G401.6 (cell line): ENCODE results near the gene NAT16.

Experiments
- FAIRE-seq: peaks from 2 replicates; lab custom pipeline; 2012; peaks lifted over from hg19 to GRCh38; lab: Jason Lieb, UNC

NAT16 gene

GRCh38 chr7:101170617-101171441, 9.3 kb downstream of the NAT16 start:
- no peak for FAIRE-seq

GRCh38 chr7:101169838-101170551, 10.1 kb downstream of the NAT16 start:
- no peak for FAIRE-seq

DNA sequence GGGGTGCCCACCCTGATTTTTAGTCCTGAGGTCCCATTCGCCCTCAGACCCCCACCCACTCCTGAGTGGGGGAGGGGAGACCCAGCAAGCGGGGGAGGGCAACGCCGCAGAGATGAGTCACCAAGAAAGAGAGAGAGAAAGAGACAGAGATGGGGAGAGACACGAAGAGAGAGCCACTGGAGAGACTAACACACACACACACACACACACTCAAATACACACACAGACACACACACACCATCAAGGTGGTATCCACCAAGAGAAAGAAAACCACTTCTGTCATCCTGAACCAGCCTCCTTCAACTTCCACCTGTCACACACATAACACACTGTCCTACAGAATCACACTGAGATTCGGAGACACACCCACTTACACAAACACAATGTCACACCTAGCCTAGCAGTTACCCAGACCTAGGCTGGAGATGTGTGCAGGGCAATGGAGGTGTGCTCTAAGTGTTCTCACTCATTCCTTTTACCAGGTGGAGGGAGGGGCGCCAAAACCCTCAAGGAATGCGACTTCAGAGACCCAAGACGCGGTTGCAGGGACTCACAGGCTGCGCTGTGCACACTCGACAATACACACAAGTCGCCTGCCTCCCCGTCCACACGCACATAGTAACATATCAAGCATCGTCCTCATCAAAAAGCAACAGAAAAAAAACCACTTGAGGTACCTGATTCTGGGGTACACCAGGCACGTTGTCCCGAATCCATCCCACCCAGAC, 10.8 kb downstream of the NAT16 start:
- FAIRE-seq, result no peak

- FAIRE-seq, result no peak
Measured at GRCh38 chr7:101168412-101169049, 11.6 kb downstream of the NAT16 start.

DNA sequence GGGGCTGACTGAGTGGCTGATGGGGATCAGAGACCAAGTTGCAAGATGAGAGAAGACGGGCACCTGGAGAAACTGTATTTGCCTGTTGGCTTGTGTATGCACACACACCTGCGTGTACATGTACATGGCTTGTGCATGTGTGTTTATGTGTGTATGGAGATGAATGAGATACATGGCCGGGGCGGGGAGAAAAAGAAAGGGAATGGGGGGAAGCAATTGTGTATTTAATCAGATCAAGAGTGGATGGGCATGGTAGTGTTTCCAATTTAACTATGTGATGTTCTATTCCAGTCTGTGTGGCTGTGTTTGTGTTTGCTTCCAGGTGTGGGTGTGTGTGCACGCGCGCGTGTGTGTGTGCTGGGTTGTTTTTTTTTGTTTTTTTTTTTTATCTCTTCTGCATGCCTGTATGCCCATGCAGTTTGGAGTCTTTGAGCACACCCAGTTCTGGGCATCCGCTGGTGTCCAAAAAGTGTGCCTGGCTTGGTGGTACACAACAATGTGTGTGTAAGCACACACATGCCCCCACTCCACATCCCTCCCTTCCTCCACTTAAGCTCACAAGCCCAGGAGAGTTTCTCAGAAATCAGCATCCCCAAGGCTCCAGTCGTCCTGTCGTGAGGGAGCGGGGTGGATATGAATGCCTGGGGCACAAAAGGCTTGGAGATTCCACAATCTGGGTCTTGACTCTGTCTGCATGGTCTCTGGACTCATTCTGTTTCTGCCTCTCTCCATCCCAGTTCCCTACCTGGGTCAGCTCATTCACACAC, 12.3 kb downstream of the NAT16 start:
- no peak for FAIRE-seq

DNA sequence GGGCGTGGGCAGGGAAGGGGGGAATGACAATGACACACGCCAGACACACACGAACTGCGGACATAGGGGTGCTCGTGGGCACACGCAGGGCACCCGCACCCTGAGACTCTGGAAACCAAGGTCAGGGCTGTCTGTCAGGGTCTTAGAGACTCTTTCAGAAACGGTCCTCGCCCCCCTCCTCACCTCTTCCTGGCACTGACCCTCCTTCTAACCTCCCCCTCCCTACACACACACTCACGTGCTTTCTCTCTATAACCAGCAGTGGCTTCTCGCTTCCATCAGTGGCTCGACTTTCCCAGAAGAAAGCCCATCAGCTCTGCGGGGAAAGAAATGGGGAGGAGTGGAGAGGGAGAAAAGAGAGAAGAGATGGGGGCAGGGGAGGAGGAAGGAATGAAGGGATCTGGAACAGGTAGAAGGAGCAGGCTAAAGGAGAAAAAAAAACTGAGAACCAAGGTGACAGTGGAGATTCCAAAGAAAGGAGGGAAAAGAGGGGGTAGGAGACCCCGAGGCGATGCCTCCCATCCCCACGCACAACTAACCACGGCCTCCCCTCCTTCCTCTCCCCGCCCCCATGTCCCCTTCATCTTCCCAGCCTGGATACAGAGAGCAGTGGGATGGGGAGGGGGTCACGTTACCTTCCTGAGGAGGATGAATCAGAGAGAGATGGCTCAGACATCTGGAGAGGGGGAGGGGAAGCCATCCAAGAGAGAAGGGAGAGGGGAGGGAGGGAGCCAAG, 13.0 kb downstream of the NAT16 start:
- peak; percentile 23 for FAIRE-seq

DNA sequence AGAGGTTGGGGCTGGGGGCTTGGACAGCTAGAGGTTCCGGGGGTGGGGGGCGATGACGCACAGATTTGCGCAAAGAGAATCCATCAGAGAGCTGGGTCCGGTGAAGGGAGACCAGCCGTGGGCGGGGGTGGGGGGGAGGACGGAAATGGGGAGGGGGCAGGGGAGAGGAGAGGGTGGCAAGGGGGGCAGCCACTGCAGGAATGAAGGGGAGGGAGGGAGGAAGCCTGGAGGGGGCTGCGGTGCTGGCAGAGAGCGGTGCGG, 13.5 kb downstream of the NAT16 start:
- FAIRE-seq, result no peak

DNA sequence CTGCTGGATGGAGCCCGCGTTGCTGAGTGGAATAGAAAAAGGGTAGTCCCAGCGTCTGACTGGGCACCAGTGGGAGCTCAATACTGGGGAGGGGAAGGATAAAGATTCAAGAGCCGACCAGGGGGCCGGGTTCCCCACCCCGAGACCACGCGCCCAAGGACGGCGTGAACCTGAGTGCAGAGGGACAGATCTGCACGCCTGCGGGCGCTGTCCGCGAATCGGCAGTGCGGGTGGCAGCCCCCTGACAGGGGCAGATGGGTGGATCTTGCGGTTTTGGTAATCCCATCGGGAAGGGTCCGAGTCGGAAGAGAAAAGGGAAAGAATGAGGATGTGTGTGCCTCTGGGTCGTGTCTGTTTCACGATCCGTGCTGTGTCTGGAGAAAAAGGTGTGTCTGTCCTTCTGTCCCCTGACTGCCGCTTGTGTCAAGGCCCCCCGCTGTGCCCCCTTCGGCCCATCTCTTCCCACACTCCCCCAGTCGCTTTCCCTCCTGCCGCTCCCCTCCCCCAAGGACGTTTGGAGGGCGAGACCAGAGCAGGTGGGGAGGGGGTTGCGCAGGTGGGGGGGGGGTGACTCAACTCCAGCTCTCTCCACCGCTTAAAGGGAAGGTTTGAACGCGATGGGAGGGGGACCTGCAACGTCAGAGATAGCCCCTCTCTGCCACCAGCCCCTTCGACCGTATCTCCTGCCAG, 14.0 kb downstream of the NAT16 start:
- FAIRE-seq, result no peak

GRCh38 chr7:101165075-101165957, 14.8 kb downstream of the NAT16 start, which contains the start of gene VGF:
TSS of gene VGF (minus strand) at chr7:101165569. CDS start at chr7:101164843, 726 bp downstream.
- FAIRE-seq, result peak; percentile 84

GRCh38 chr7:101164071-101164840, 15.8 kb downstream of the NAT16 start:
- FAIRE-seq, result no peak

DNA sequence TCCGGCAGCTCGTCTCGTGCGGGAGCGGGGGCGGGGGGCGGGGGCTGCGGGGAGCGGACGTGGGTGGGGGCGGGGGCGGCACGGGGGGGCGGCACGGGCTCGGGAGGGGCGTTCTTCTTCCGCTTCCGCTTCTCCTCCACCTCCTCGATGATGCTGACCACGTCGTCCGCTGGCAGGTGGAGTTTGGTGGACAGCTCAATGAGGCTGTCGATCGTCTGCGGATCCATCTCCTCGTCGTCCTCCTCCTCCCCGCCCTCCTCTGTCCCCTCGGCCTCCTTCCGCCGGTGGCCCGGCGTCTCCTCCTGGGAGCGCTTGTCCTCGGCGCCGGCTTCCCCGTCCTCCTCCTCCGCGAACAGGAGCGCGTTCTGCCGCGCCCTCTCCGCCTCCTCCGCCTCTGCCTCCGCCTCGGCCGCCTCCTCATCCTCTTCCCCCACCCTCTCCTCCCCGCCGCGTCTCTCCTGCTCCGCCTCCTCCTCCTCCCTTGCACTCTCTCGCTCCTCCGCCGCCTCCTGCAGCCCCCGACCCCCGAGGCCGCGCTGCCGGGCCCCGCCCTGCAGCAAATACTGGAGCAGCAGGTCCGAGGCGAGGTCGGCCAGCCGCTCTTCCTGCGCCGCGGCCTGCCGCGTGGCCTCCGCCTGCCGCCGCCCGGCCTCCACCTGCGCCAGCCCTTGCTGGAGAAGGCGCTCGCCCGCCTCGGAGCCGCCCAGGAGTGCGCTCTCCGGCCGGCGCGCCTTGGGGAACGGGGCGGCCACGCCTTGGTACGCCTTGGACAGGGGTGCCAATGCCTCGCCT, 16.6 kb downstream of the NAT16 start:
- no peak for FAIRE-seq

- FAIRE-seq, result no peak
Measured at GRCh38 chr7:101162551-101163278, 17.4 kb downstream of the NAT16 start.

DNA sequence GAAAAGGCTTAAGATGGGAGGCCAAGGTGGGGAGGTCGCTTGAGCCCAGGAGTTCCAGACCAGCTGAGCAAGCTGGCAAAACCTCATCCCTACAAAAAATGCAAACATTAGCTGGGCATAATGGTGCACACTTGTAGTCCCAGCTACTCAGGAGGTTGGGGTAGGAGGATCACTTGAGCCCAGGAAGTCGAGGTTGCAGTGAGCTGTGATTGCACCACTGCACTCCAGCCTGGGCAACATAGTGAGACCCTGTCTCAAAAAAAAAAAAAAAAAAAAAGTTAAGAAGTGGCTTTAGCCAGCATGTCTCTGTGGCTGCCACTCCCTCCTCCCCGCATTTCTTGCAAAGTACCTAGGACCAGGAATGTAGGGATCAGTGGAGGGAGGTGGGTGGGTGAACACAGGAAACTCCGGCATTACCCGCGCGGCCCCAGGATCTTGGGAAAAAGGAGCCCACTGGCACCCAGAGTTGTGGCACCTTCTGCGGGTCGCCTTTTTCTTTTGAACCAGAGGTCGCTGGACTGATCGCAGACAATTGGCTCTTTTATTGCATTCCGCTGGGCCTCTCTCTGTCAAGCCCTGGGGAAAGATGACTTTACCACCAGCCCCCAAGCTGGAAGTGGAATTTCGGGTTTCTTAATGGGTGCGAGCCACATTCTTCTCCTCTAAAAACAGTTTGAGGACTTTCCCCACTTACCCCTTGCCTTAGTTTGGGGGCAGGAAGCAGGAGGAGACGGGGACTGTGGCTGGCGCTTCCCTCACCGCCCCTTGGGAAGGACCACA, 18.2 kb downstream of the NAT16 start:
- no peak for FAIRE-seq

DNA sequence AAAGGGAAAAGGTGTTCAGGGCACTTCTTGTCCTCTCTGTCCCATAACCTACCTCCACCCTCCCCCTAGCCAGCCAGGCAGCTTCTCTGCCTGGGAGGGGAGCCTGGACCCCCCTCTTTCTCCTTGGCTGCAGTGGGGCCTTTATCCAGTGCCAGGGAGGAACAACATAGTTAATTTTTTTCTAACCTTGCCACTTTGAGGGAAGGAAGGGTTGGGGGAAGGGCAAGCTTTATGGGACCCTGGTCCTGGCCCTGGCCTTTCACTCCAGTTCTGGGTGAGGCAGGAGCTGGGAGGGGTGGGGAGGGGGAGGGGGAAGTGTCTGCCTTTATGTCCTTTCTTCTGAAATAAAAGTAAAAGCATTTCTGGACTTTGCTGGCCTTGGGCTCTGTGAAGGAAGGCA, 19.2 kb downstream of the NAT16 start:
- no peak for FAIRE-seq

- FAIRE-seq, result no peak
Measured at GRCh38 chr7:101159696-101160674, 20.1 kb downstream of the NAT16 start.
